HG03571 (cell line): ENCODE results near the gene SNTG2.

Source experiments
- ATAC-seq: cut with Tn5 transposase; IDR thresholded peaks from one replicate; pipeline ENCODE4 v1.9.1; 2021; ENCODE audit not compliant: unreplicated experiment

The SNTG2 gene

DNA sequence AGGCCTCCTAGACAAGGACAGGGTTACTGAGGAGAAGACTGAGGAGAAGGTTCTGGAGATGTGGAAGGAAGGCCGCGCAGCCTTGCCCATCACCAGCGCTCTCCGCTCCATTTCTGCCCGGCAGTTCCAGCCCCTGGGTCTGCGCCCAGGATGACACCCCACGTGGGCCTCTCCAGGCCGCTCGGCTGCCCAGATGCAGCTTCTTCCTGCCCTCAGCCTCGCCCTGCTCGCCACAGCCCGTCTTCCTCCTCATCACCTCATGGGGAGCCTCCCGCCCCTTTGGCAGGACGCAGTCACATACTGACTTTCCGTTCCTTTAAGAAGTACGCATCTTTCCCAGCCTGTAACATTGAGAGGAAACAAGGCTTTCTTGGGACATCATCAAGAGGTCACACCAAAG lies 37.1 kb downstream of the SNTG2 start:
- no peak for ATAC-seq

DNA sequence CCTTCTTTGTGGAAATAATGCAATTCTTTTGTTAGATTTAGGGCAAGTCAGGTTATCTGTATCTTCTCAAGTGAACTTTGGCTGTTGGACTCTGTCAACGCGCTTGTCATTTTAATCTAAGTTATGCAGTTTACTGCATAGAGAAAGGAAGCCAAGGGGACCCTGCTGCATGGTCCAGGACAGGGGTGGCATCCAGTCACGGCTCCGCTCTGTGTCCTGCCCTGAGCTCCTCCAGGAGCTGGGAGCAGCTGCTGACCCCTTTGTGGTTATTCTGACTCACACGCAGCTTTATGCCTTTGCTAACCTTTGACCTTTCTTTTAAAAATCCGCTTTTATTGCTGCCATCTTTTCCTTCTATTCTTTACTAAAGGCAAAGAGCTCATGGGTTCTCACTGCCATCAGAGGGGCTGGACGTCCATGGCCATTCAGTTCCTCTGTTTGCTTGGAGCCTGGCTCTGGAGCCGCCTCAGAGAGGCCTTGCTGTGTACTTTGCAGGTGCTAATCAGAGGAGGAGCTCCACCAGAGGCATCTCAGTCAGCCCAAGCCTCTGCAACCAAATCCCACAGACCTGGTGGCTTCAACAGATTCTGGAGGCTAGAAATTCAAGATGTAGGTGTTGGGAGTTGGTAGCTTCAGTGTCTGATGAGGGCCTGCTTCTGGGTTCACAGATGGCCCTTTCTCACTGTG lies 39.3 kb downstream of the SNTG2 start:
- ATAC-seq = no peak

DNA sequence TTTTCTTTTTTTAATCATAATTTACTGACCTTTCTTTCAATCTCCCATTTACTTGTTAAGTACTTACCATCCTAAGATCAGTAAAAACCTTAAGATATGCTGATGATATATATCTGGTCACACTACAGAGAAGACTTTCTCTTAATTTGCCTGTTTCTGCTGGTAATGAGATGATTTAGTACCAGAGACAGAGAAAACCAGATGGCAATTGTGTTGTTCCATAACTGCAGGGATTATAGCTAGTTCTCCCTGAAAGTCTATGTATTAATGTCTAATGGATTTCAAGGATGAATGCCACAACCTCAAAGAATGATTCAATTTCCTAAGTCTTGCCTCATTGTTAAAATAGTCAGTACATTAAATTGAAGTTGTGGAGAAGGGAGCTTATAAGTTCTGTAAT lies 40.3 kb downstream of the SNTG2 start:
- ATAC-seq = no peak

- no peak for ATAC-seq
These were observed 51.7 kb downstream of the SNTG2 start for GRCh38 chr2:1002350-1002749.

DNA sequence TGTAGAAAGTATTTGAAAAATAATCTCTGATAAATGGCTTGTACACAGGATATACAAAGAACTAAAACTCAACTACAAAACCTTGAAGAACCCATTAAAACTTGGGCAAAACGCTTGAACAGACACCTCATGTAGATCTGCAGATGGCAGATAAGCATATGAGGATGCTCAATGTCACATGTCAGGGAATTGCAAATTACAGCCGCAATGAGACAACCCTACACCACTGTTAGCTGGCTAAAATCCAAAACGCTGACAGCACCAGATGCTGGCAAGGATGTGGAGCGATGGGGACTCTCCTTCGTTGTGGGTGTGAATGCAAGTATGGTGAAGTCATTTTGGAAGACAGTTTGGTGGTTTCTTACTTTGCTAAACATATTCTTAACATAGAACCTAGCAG lies 53.7 kb downstream of the SNTG2 start:
- no peak for ATAC-seq

DNA sequence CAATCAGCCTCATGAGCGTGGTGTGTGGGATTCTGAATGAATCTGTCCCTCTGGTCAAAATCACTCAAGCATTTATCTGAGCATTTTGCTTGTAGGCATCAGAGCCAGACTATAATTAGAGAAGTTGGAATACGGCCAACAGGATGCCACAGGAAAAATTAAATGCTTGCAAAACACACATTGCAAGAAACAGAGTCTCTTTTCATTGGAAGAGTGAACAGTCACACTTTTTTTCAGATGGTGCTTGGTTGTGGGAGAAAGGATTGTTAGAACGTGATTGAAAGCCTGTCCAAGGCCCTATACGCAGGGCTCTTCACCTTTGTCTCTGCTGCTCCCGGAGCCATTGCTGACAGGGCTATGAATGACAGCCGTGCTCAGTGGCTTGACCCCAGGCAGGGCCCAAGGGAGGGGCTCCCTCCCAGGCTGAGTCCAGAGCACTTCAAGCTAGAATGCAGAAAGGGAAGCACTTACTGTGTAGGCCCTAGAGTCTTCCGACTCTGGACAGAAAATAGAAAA lies 59.8 kb downstream of the SNTG2 start:
- no peak for ATAC-seq

- ATAC-seq = no peak
These were observed 60.4 kb downstream of the SNTG2 start for GRCh38 chr2:1011006-1011405.

DNA sequence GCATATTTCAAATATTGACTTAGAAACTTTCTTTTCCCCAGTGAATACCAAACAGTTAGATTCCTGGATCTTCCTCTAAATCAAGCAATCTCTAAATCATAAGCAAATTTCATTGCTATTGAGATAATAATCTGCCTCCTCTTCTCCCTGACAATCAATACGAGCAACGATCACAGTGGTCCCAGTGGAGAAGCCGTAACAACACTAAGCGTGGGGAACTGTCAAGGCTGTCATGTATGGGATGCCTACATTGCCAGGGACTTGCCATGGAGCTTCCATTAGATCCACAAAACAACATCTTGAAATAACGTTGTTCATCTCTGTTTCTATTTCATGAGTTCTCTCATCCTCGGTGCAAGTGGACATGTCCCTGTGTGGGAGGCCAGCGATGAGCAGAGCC lies 61.3 kb downstream of the SNTG2 start:
- ATAC-seq = no peak

- no peak for ATAC-seq
These were observed 64.2 kb downstream of the SNTG2 start for GRCh38 chr2:1014802-1015201.

- ATAC-seq = no peak
These were observed 65.9 kb downstream of the SNTG2 start for GRCh38 chr2:1016500-1016899.

- no peak for ATAC-seq
These were observed 67.2 kb downstream of the SNTG2 start for GRCh38 chr2:1017827-1018226.

DNA sequence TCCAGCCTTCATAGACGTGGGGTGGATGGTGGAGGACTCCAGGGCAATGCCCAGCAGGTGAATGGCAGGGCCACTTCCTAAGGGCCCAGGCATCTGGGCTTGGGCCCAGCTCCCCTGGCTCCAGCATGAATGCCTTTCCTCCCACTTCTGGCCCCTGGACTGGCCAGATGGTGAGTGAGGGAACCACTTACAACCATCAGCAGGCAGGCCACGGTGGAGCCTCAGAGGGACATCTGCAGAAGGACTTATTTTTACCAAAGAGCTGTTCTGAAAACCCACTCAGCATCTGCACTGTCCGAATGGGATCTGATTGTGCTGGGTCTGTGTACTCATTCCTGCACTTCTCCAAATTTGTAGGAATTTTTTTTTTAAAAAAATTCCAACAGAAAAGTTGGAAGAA lies 69.6 kb downstream of the SNTG2 start:
- ATAC-seq = no peak

DNA sequence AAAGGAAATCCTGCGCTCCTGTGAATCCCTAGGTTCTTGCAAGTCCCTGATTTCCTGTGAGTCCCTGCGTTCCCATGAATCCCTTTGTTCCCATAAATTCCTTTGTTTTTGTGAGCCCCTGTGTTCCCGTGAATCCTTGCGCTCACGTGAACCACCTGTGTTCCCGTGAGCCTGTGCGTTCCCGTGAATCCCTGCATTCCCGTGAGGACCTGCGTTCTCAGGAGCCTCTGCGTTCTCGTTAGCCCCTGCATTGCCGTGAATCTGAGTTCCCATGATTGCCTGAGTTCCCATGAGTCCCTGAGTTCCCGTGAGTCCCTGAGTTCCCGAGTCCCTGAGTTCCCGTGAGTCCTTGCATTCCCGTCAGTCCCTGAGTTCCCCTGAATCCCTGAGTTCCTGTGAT lies 71.5 kb downstream of the SNTG2 start:
- no peak for ATAC-seq

DNA sequence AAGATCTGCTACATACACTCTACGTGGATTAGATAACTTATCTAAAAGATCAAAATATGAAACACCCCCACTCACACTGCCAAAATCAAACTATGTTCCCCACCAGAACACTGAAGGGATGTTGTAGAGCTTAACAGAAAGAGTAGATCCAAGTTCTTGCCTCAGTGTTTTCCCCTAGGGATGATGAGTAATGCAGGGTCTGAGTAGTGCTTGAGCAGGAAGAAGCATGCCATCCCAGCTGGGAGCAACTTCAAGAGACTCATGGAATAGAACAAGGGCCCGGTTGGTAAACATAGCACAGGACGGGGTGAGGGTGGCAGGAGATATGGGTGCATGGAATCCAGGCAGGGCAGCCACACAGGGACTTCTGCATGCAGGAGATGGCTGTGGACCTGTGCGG lies 74.3 kb downstream of the SNTG2 start:
- no peak for ATAC-seq

- ATAC-seq = no peak
These were observed 75.5 kb downstream of the SNTG2 start for GRCh38 chr2:1026141-1026540.

GRCh38 chr2:1028831-1029230 lies 78.2 kb downstream of the SNTG2 start:
- no peak for ATAC-seq

GRCh38 chr2:1032030-1032429 lies 81.4 kb downstream of the SNTG2 start:
- no peak for ATAC-seq

GRCh38 chr2:1033069-1033468 lies 82.4 kb downstream of the SNTG2 start:
- no peak for ATAC-seq

- ATAC-seq = no peak
These were observed 86.4 kb downstream of the SNTG2 start for GRCh38 chr2:1037066-1037465.

GRCh38 chr2:1039549-1039948 lies 88.9 kb downstream of the SNTG2 start:
- no peak for ATAC-seq

DNA sequence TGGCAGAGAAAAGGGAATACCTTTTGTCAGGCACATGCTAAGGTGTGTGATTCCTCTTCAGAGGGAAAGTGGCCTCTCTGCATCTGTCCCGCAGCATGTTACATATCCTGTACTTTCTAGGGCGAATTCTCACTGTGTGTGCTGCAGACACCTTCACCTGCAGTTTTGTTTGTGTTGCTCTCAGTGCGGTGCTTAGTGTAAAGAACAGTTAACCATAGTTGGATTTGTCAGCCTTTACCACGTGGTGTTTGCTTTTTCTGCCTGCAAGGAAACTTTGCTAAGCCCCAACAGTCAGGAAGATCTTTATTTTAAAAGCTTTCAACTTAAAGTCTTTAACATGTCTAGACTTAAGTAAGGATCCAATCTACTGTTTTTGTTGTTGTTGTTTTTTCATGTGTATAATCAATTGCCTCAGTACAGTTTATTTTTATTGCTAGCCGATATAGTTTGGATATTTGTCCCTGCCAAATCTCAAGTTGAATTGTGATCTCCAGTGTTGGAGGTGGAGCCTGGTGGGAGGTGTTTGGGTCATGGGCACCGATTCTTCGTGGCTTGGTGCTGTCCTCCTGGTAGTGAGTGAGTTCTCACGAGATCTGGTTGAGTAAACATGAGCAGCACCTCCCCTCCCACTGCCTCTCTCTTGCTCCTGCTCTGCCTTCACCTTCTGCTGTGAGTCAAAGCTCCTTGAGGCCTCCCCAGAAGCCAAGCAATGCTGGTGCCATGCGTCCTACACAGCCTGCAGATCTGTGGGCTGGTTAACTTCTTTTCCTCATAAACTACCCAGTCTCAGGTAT lies 90.6 kb downstream of the SNTG2 start:
- ATAC-seq = no peak

DNA sequence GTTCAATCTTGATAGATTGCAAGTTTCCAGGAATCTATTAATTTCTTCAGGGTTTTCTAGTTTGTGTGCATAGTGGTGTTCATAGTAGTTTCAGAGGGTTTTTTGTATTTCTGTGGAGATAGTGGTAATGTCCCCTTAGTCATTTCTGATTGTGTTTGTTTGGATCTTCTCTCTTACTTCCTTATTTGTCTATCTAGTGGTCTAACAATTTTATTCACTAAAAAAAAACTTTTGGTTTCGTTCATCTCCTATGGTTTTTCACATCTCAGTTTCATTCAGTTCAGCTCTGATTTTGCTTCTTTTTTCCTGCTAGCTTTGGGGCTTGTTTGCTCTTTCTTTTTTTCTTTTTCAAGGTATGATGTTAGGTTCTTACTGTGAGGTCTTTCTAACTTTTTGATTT lies 94.5 kb downstream of the SNTG2 start:
- ATAC-seq = no peak
